Colonic mucosa (tissue), 4 donors: ENCODE data around the gene LRP3. TPM values are rescaled to one million over a fixed set of nuclear protein-coding genes. Genes with fewer than 3 reads are reported as not detected.
"Not testable (repeated sequence)": the region's sequence is repeated elsewhere in the genome, so short reads cannot be mapped to it uniquely, and the experiment has no call there.

Source experiments
- DNase-seq: peaks from one replicate; pipeline ENCODE4 v3.0.0-alpha.2; 2020
- H3K27ac ChIP-seq: fragments of 200-600 bp; one replicate; pipeline ENCODE4 v1.8.0; 2021
- H3K27me3 ChIP-seq: fragments of 200-600 bp; one replicate; pipeline ENCODE4 v1.8.0; 2021
- H3K36me3 ChIP-seq: fragments of 200-600 bp; one replicate; pipeline ENCODE4 v1.8.0; 2021
- H3K4me1 ChIP-seq: fragments of 200-600 bp; one replicate; pipeline ENCODE4 v1.8.0; 2021; ENCODE audit warnings: mild to moderate bottlenecking
- H3K4me3 ChIP-seq: fragments of 200-600 bp; one replicate; pipeline ENCODE4 v1.8.0; 2021
- H3K9ac ChIP-seq, 2 donors: one replicate each; pipeline ENCODE4 v1.7.0; 2013; ENCODE audit warnings: control low read depth in 2 of 2, low read depth in 2 of 2, low read length in 2 of 2
- H3K9me3 ChIP-seq: fragments of 200-600 bp; one replicate; pipeline ENCODE4 v1.8.0; 2021
- intact Hi-C: fragments of 100-400 bp; cut with DNase I; formaldehyde crosslinking; loops from one replicate; pipeline ENCODE4 v1.14.1; 2022
- total RNA-seq, 2 donors: library from RNA; stranded (reverse); fragmentation: NEBNext Ultra II Directional in 1 of 2; extraction: Animal tissue kit (Norgen Biotek cat#: 25700) in 1 of 2; gene quantifications; one replicate each; pipeline ENCODE4 v1.2.1, GENCODE V29; 2021
- TF ChIP-seq, protein P1 (sequence below): fragments of 200-600 bp; IDR thresholded peaks from one replicate; pipeline ENCODE4 v1.8.0; 2022; ENCODE audit warnings: antibody characterized with exemption, mild to moderate bottlenecking
- donor health status: healthy.
- donor health status: DM: no; HTN: no; CAD: no.
- donor health status: DM: no; HTN: no; CAD: no.

LRP3 gene
- total RNA-seq, 2 donors from 2014 or later = 14.6 to 16.5 TPM

- no peaks in the 10 kb centered on the region for H3K9me3 ChIP-seq
- intact Hi-C loops = no loop called here
These were observed 30.6 kb upstream of the LRP3 start for GRCh38 chr19:33163481-33163880.

DNA sequence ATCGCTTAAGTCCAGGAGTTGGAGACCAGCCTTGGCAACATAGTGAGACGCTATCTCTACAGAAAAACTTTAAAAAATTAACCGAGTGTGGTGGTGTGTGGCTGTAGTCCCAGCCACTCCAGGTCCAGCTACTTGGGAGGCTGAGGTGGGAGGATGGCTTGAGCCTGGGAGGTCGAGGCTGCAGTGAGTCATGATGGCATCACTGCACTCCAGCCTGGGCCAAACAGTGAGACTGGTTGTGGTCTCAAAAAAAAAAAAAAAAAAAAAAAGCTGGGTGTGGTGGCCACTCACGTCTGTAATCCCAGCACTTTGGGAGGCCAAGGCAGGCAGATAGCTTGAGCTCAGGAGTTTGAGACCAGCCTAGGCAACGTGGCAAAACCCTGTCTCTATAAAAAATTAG, 28.1 kb upstream of the LRP3 start:
- intact Hi-C loops, H3K36me3 ChIP-seq, DNase-seq, H3K27ac ChIP-seq, H3K9me3 ChIP-seq, H3K27me3 ChIP-seq, H3K4me3 ChIP-seq, H3K4me1 ChIP-seq, H3K9ac ChIP-seq: not testable (repeated sequence)

More at GRCh38 chr19:33163481-33163880, 30.6 kb upstream of the LRP3 start:
- no peak overlapping the region for H3K4me3 ChIP-seq
- TF ChIP-seq, protein P1, sequence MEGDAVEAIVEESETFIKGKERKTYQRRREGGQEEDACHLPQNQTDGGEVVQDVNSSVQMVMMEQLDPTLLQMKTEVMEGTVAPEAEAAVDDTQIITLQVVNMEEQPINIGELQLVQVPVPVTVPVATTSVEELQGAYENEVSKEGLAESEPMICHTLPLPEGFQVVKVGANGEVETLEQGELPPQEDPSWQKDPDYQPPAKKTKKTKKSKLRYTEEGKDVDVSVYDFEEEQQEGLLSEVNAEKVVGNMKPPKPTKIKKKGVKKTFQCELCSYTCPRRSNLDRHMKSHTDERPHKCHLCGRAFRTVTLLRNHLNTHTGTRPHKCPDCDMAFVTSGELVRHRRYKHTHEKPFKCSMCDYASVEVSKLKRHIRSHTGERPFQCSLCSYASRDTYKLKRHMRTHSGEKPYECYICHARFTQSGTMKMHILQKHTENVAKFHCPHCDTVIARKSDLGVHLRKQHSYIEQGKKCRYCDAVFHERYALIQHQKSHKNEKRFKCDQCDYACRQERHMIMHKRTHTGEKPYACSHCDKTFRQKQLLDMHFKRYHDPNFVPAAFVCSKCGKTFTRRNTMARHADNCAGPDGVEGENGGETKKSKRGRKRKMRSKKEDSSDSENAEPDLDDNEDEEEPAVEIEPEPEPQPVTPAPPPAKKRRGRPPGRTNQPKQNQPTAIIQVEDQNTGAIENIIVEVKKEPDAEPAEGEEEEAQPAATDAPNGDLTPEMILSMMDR = no peak
- H3K27me3 ChIP-seq = no peaks in the 10 kb centered on the region
- no peak overlapping the region for H3K27ac ChIP-seq
- DNase-seq = no peak
- no peak overlapping the region for H3K9ac ChIP-seq
- H3K36me3 ChIP-seq = no peaks in the 10 kb centered on the region
- H3K4me1 ChIP-seq = no peaks in the 10 kb centered on the region

DNA sequence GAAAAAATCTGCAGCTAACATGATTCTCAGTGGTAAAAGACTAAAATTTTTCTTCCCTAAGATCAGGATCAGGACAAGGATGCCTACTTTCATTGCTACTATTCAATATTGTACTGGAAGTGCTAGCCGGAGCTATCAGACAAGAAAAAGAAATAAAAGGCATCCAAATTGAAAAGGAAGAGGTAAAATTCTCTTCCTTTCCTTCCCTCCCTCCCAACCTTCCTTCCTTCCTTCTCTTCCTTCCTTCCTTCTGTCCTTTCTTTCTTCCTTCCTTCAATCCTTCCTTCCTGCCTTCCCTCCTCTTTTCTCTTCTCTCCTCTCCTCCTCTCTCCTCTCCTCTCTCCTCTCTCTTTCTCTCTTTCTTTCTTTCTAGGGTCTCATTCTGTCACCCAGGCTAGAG, 26.7 kb upstream of the LRP3 start:
- Histone ChIP-seq H3K27me3 (no peaks in the 10 kb centered on the region), H3K9me3 (no peaks in the 10 kb centered on the region), H3K27ac (no peak overlapping the region), H3K9ac (no peak overlapping the region), H3K36me3 (no peaks in the 10 kb centered on the region), H3K4me1 (no peaks in the 10 kb centered on the region), H3K4me3 (no peak overlapping the region)
- intact Hi-C loops = no loop called here
- TF ChIP-seq, protein P1 = no peak
- DNase-seq = no peak

DNA sequence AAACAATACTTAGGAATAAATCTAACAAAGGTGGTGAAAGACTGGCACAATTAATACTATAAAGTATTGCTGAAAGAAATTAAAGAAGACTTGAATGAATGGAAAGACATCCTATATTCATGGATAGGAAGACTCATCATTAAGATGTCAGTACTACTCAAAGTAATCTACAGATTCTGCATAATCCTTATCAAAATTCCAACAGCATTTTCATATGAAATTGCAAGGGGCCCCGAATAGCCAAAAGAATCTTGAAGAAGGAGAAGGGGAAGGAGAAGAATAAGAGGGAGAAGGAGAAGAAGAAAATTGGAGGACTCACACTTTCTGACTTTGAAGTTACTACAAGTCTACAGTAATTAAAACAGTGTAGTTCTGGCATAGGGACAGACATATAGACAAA, 25.6 kb upstream of the LRP3 start:
- H3K36me3 ChIP-seq = no peaks in the 10 kb centered on the region
- no peak overlapping the region for H3K9ac ChIP-seq
- TF ChIP-seq, protein P1 = no peak
- no peaks in the 10 kb centered on the region for H3K4me1 ChIP-seq
- no peak overlapping the region for H3K4me3 ChIP-seq
- no peaks in the 10 kb centered on the region for H3K9me3 ChIP-seq
- no peaks in the 10 kb centered on the region for H3K27me3 ChIP-seq
- intact Hi-C loops = no loop called here
- no peak for DNase-seq
- no peak overlapping the region for H3K27ac ChIP-seq

DNA sequence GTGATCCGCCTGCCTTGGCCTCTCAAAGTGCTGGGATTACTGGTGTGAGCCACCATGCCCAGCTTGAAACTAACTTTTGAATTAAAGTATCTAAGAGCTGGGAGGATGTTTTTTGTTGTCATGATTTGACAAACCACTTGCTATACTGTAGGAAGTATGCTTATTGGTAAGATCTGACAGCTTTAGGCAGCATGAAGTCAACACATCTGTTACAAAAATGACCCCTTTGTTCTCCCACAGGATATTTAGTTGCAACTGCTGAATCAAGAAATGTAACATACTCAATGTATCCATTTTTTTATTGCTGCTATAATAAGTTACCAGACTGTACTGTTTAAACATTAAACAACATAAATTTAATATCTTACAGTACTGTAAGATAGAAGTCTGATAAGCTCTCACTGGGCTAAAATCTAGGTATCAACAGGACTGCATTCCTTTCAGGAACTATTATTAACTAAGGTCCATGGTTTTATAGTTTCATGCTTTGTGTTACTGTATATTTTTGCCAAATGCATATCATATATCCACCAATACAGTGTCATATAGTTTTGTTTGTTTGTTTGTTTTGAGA, 22.8 kb upstream of the LRP3 start:
- Histone ChIP-seq H3K9me3 (no peaks in the 10 kb centered on the region), H3K9ac (no peak overlapping the region), H3K4me3 (no peak overlapping the region), H3K4me1 (peaks cover 5% of the 10 kb centered on the region), H3K27ac (peak overlapping the region; percentile 13), H3K27me3 (no peaks in the 10 kb centered on the region), H3K36me3 (no peaks in the 10 kb centered on the region)
- TF ChIP-seq, protein P1 = no peak
- intact Hi-C loops = no loop called here
- DNase-seq = no peak

GRCh38 chr19:33171916-33172359, 22.2 kb upstream of the LRP3 start:
- Histone ChIP-seq H3K27ac (peak overlapping the region; percentile 13), H3K9ac (no peak overlapping the region), H3K9me3 (no peaks in the 10 kb centered on the region), H3K4me1 (peaks cover 5% of the 10 kb centered on the region), H3K27me3 (no peaks in the 10 kb centered on the region), H3K36me3 (no peaks in the 10 kb centered on the region), H3K4me3 (no peak overlapping the region)
- TF ChIP-seq, protein P1 = no peak
- DNase-seq = no peak
- intact Hi-C loops = no loop called here
